MM.1S (cell line): Measurements from ENCODE around the gene GPR153.

Experiments
- DNase-seq: peaks from one replicate; pipeline ENCODE4 v3.0.0-alpha.2; 2015
- H2AFZ ChIP-seq: fragments of 300-600 bp; sonication (generic); 2 replicates; pipeline ENCODE4 v1.6.0; 2016; ENCODE audit warnings: antibody characterized with exemption, low read length
- H3F3A ChIP-seq: fragments of 300-600 bp; sonication (generic); 2 replicates; pipeline ENCODE4 v1.6.1; 2016; ENCODE audit warnings: mild to moderate bottlenecking, antibody characterized with exemption, low read length, moderate library complexity, mixed read lengths; ENCODE audit not compliant: insufficient read depth
- H3K27ac ChIP-seq: fragments of 300-600 bp; sonication (generic); 2 replicates; pipeline ENCODE4 v1.5.1; 2016; ENCODE audit warnings: mild to moderate bottlenecking, low read length
- H3K27me3 ChIP-seq: fragments of 300-600 bp; sonication (generic); replicated peaks from 2 replicates; pipeline ENCODE4 v1.6.0; 2016; ENCODE audit warnings: low read length; ENCODE audit not compliant: insufficient read depth
- H3K36me3 ChIP-seq: fragments of 300-600 bp; sonication (generic); replicated peaks from 2 replicates; pipeline ENCODE4 v1.6.1; 2016; ENCODE audit warnings: mild to moderate bottlenecking, low read length, mixed read lengths; ENCODE audit not compliant: insufficient read depth
- H3K4me1 ChIP-seq: fragments of 300-600 bp; sonication (generic); 2 replicates; pipeline ENCODE4 v1.6.1; 2016; ENCODE audit warnings: low read length, mixed read lengths
- H3K4me2 ChIP-seq: fragments of 300-600 bp; sonication (generic); 2 replicates; pipeline ENCODE4 v1.6.0; 2016; ENCODE audit warnings: low read depth, low read length
- H3K4me3 ChIP-seq: fragments of 300-600 bp; sonication (generic); 2 replicates; pipeline ENCODE4 v1.5.1; 2016; ENCODE audit warnings: low read length, mixed read lengths
- H3K79me2 ChIP-seq: fragments of 300-600 bp; sonication (generic); 2 replicates; pipeline ENCODE4 v1.6.1; 2016; ENCODE audit warnings: mixed run types, low read length, mixed read lengths
- H3K9ac ChIP-seq: fragments of 300-600 bp; sonication (generic); 2 replicates; pipeline ENCODE4 v1.6.1; 2016; ENCODE audit warnings: low read length, mixed read lengths
- H3K9me2 ChIP-seq: fragments of 300-600 bp; sonication (generic); replicated peaks from 2 replicates; pipeline ENCODE4 v1.6.1; 2016; ENCODE audit warnings: mild to moderate bottlenecking, low read length, mixed read lengths; ENCODE audit not compliant: insufficient read depth
- H3K9me3 ChIP-seq: fragments of 300-600 bp; sonication (generic); replicated peaks from 2 replicates; pipeline ENCODE4 v1.6.1; 2016; ENCODE audit warnings: mild to moderate bottlenecking, low read length, mixed read lengths; ENCODE audit not compliant: insufficient read depth
- H4K20me1 ChIP-seq: fragments of 300-600 bp; sonication (generic); 2 replicates; pipeline ENCODE4 v1.6.1; 2016; ENCODE audit warnings: mild to moderate bottlenecking, low read length, moderate library complexity, mixed read lengths; ENCODE audit not compliant: insufficient read depth
- EZH2 ChIP-seq: fragments of 300-600 bp; sonication (generic); optimal IDR thresholded peaks from 2 replicates; pipeline ENCODE3; 2017; ENCODE audit warnings: low read depth, mild to moderate bottlenecking, antibody characterized with exemption, low read length, mixed read lengths
- EZH2phosphoT487 ChIP-seq: fragments of 300-600 bp; sonication (generic); IDR thresholded peaks from 2 replicates; pipeline ENCODE4 v1.6.1; 2018; ENCODE audit warnings: antibody characterized with exemption, low read length
- TF ChIP-seq, protein P1 (sequence below): fragments of 300-600 bp; sonication (generic); IDR thresholded peaks from 2 replicates; pipeline ENCODE4 v1.5.1; 2016; ENCODE audit warnings: antibody characterized with exemption, low read length, mixed read lengths

The GPR153 gene

DNA sequence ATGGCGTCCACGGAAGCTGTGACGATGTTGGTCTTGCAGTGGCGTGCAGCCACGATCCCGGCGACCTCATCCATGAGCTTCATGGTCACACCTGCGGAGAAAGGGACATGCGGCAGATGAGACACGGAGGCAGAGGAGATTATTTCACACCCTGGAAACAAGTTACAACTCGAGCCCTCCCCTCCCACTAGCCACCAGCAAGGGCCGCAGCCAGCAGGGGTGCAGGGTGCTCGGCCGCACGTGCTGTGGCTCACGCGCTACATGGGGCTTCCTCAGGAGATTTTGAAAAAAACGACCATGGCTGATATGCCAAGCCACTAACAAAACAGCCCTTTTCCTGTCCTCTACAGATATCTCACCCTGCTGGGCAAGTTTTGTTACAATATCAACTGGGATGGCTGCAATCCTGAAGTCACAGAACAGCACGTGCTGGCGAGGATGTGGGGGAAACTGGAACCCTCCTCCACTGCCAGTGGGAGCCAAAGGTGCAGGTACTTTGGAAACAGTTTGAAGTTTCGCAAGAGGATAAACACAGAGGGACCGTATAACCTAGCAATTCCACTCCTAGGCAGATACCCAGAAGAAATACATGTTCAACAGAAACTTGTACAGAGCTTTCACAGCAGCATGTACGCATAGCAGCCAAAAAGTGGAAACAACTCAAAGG, 34.1 kb upstream of the GPR153 start:
- Histone ChIP-seq H3K9ac (no peak overlapping the region), H3K27ac (no peak overlapping the region), H4K20me1 (no peaks in the 10 kb centered on the region), H3K79me2 (no peaks in the 10 kb centered on the region), H3K27me3 (no peaks in the 10 kb centered on the region), H3F3A (no peaks in the 10 kb centered on the region), H2AFZ (no peak overlapping the region), H3K9me2 (no peaks in the 10 kb centered on the region), H3K9me3 (no peaks in the 10 kb centered on the region), H3K4me1 (no peaks in the 10 kb centered on the region), H3K4me3 (no peak overlapping the region), H3K4me2 (no peak overlapping the region), H3K36me3 (no peaks in the 10 kb centered on the region)
- no peak for DNase-seq
- TF ChIP-seq EZH2, result no peak

GRCh38 chr1:6294080-6294889, 33.4 kb upstream of the GPR153 start:
- H3K4me2 ChIP-seq, result no peak overlapping the region
- H2AFZ ChIP-seq, result no peak overlapping the region
- H3K9me2 ChIP-seq, result no peaks in the 10 kb centered on the region
- no peaks in the 10 kb centered on the region for H3K36me3 ChIP-seq
- TF ChIP-seq EZH2phosphoT487, result no peak
- TF ChIP-seq, protein P1, sequence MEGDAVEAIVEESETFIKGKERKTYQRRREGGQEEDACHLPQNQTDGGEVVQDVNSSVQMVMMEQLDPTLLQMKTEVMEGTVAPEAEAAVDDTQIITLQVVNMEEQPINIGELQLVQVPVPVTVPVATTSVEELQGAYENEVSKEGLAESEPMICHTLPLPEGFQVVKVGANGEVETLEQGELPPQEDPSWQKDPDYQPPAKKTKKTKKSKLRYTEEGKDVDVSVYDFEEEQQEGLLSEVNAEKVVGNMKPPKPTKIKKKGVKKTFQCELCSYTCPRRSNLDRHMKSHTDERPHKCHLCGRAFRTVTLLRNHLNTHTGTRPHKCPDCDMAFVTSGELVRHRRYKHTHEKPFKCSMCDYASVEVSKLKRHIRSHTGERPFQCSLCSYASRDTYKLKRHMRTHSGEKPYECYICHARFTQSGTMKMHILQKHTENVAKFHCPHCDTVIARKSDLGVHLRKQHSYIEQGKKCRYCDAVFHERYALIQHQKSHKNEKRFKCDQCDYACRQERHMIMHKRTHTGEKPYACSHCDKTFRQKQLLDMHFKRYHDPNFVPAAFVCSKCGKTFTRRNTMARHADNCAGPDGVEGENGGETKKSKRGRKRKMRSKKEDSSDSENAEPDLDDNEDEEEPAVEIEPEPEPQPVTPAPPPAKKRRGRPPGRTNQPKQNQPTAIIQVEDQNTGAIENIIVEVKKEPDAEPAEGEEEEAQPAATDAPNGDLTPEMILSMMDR, result no peak
- TF ChIP-seq EZH2, result no peak
- H3K9ac ChIP-seq, result no peak overlapping the region
- H3K9me3 ChIP-seq, result no peaks in the 10 kb centered on the region
- no peaks in the 10 kb centered on the region for H3K27me3 ChIP-seq
- no peaks in the 10 kb centered on the region for H3F3A ChIP-seq
- no peaks in the 10 kb centered on the region for H3K79me2 ChIP-seq
- no peaks in the 10 kb centered on the region for H4K20me1 ChIP-seq
- DNase-seq, result no peak
- H3K4me3 ChIP-seq, result no peak overlapping the region
- H3K27ac ChIP-seq, result no peak overlapping the region
- H3K4me1 ChIP-seq, result no peaks in the 10 kb centered on the region

DNA sequence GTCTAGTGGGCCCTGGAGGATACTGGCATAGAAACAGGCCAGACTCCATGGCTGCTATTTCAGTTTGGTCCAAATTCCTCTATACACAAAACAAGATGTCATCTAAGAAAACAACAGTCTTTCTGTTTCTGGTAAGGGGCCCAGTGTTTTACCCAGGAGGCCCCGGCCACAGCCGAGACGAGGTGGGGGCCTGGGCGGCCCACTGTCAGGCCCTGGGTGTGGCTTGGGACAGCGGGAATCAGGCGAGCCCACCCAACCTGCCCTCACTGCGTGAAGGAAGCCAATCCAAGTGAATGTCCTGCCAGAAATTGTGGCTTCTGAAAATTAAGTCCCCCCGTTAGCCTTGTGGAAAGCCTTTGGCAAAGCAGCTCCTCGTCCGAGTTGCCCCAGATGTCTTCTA, 31.2 kb upstream of the GPR153 start:
- no peaks in the 10 kb centered on the region for H3K9me3 ChIP-seq
- H3K4me2 ChIP-seq, result no peak overlapping the region
- TF ChIP-seq, protein P1, result no peak
- TF ChIP-seq EZH2phosphoT487 (no peak), EZH2 (no peak)
- no peak overlapping the region for H3K4me3 ChIP-seq
- no peaks in the 10 kb centered on the region for H3K27me3 ChIP-seq
- no peaks in the 10 kb centered on the region for H4K20me1 ChIP-seq
- no peaks in the 10 kb centered on the region for H3K9me2 ChIP-seq
- H3K36me3 ChIP-seq, result no peaks in the 10 kb centered on the region
- no peak overlapping the region for H2AFZ ChIP-seq
- no peak overlapping the region for H3K27ac ChIP-seq
- H3K79me2 ChIP-seq, result no peaks in the 10 kb centered on the region
- H3K4me1 ChIP-seq, result no peaks in the 10 kb centered on the region
- H3K9ac ChIP-seq, result no peak overlapping the region
- H3F3A ChIP-seq, result no peaks in the 10 kb centered on the region
- no peak for DNase-seq

DNA sequence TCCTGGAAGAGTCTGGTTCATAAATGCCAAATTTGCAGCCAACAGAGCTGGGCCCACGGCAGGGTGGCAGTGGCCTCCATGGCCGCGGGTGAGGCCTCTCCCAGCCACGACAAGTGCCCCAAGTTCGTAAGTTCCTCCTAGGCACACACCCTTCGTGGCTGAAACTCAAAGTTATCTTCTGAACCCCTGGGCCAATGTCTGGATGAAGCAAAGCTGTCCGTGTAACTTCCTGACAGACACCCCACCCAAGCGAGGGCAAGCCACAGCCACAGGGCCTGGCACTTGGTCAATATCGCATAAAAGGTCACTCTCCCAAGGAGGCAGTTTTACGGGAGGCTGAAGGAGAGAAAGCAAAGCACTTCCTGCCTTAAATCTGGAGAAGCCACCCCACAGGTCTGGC, 27.8 kb upstream of the GPR153 start:
- H3K4me1 ChIP-seq, result no peaks in the 10 kb centered on the region
- no peaks in the 10 kb centered on the region for H3K36me3 ChIP-seq
- H3F3A ChIP-seq, result no peaks in the 10 kb centered on the region
- no peak overlapping the region for H3K27ac ChIP-seq
- H3K9me3 ChIP-seq, result no peaks in the 10 kb centered on the region
- DNase-seq, result no peak
- H3K79me2 ChIP-seq, result no peaks in the 10 kb centered on the region
- H3K9me2 ChIP-seq, result no peaks in the 10 kb centered on the region
- H3K4me3 ChIP-seq, result no peak overlapping the region
- H2AFZ ChIP-seq, result no peak overlapping the region
- H3K9ac ChIP-seq, result no peak overlapping the region
- H3K27me3 ChIP-seq, result no peaks in the 10 kb centered on the region
- no peak overlapping the region for H3K4me2 ChIP-seq
- TF ChIP-seq EZH2phosphoT487, result no peak
- TF ChIP-seq EZH2, result no peak
- TF ChIP-seq, protein P1, result no peak
- H4K20me1 ChIP-seq, result no peaks in the 10 kb centered on the region
